Mesenchymal stem cell (in vitro differentiated cells and primary cell): Measurements from ENCODE around the gene EMP3.

Experiments used
- DNase-seq: peaks from one replicate; pipeline ENCODE4 v3.0.0-alpha.2; 2013
- H2AFZ ChIP-seq: one replicate; pipeline ENCODE4 v1.6.1; 2013; ENCODE audit warnings: low read depth, mild to moderate bottlenecking, control low read depth, inconsistent platforms, low read length, moderate library complexity
- H2AK5ac ChIP-seq: 2 replicates; pipeline ENCODE4 v1.6.1; 2013; ENCODE audit warnings: low read length, moderate library complexity, mild to moderate bottlenecking, inconsistent platforms; ENCODE audit not compliant: severe bottlenecking
- H2BK120ac ChIP-seq: one replicate; pipeline ENCODE4 v1.6.1; 2013; ENCODE audit warnings: low read depth, mild to moderate bottlenecking, inconsistent platforms, low read length, moderate library complexity
- H2BK12ac ChIP-seq, 2 experiments: one replicate each; pipeline ENCODE4 v1.6.1; 2013; ENCODE audit warnings: inconsistent platforms in 2 of 2, low read length in 2 of 2, mild to moderate bottlenecking in 2 of 2, moderate library complexity in 2 of 2, control low read depth in 1 of 2
- H2BK15ac ChIP-seq: one replicate; pipeline ENCODE4 v1.6.1; 2013; ENCODE audit warnings: mild to moderate bottlenecking, low read depth, inconsistent platforms; ENCODE audit not compliant: poor library complexity, severe bottlenecking
- H2BK5ac ChIP-seq: 2 replicates; pipeline ENCODE4 v1.6.1; 2013; ENCODE audit warnings: low read depth, mild to moderate bottlenecking, low read length, control low read depth, inconsistent platforms; ENCODE audit not compliant: poor library complexity, severe bottlenecking
- H3K14ac ChIP-seq, 2 experiments: one replicate each; pipeline ENCODE4 v1.6.1; 2013; ENCODE audit warnings: inconsistent platforms in 2 of 2, low read length in 2 of 2, control low read depth in 1 of 2, mild to moderate bottlenecking in 1 of 2, moderate library complexity in 1 of 2
- H3K18ac ChIP-seq, 2 experiments: one replicate each; pipeline ENCODE4 v1.6.1; 2013; ENCODE audit warnings: inconsistent platforms in 2 of 2, low read length in 2 of 2, control low read depth in 1 of 2, low read depth in 1 of 2, mild to moderate bottlenecking in 1 of 2
- H3K23ac ChIP-seq, 2 experiments: one replicate each; pipeline ENCODE4 v1.6.1; 2013; ENCODE audit warnings: inconsistent platforms in 2 of 2, low read length in 2 of 2, mild to moderate bottlenecking in 2 of 2, moderate library complexity in 2 of 2, control low read depth in 1 of 2
- H3K27ac ChIP-seq: 2 replicates; pipeline ENCODE4 v1.5.1; 2013; ENCODE audit warnings: mild to moderate bottlenecking, moderate library complexity, low read length, control low read depth, inconsistent platforms; ENCODE audit not compliant: poor library complexity, severe bottlenecking
- H3K27me3 ChIP-seq, 2 experiments: 2 replicates each; pipeline versions ENCODE4 v1.6.1 to v1.7.0; 2013; ENCODE audit warnings: low read length in 2 of 2, mild to moderate bottlenecking in 2 of 2, moderate library complexity in 2 of 2, control low read depth in 1 of 2, inconsistent platforms in 1 of 2; ENCODE audit not compliant: control insufficient read depth in 1 of 2, insufficient read depth in 1 of 2
- H3K36me3 ChIP-seq, 2 experiments: 2 replicates each; pipeline versions ENCODE4 v1.6.1 to v1.7.0; 2013; ENCODE audit warnings: low read length in 2 of 2, control low read depth in 1 of 2, inconsistent platforms in 1 of 2, low read depth in 1 of 2, mild to moderate bottlenecking in 1 of 2; ENCODE audit not compliant: insufficient read depth in 2 of 2, control insufficient read depth in 1 of 2
- H3K4ac ChIP-seq, 2 experiments: one replicate each; pipeline ENCODE4 v1.6.1; 2013; ENCODE audit warnings: inconsistent platforms in 2 of 2, low read length in 2 of 2, mild to moderate bottlenecking in 2 of 2, moderate library complexity in 2 of 2, control low read depth in 1 of 2, low read depth in 1 of 2
- H3K4me1 ChIP-seq: 2 replicates; pipeline ENCODE4 v1.6.1; 2013; ENCODE audit warnings: low read depth, low read length, control low read depth; ENCODE audit not compliant: control insufficient read depth, insufficient read depth
- H3K4me2 ChIP-seq: 2 replicates; pipeline ENCODE4 v1.6.1; 2013; ENCODE audit warnings: low read length, mild to moderate bottlenecking, inconsistent platforms; ENCODE audit not compliant: poor library complexity, severe bottlenecking
- H3K4me3 ChIP-seq, 2 experiments: 2 replicates each; pipeline versions ENCODE4 v1.5.1 to v1.7.0; 2013; ENCODE audit warnings: low read length in 2 of 2, mild to moderate bottlenecking in 2 of 2, control low read depth in 1 of 2, low read depth in 1 of 2; ENCODE audit not compliant: insufficient read depth in 1 of 2
- H3K79me1 ChIP-seq: replicated peaks from 2 replicates; pipeline ENCODE4 v1.6.1; 2013; ENCODE audit warnings: mild to moderate bottlenecking, control low read depth, low read length, inconsistent platforms; ENCODE audit not compliant: poor library complexity, severe bottlenecking
- H3K9ac ChIP-seq: 2 replicates; pipeline ENCODE4 v1.7.0; 2013; ENCODE audit warnings: mild to moderate bottlenecking, low read length, moderate library complexity
- H3K9me3 ChIP-seq: 2 replicates; pipeline ENCODE4 v1.7.0; 2013; ENCODE audit warnings: mild to moderate bottlenecking, low read length; ENCODE audit not compliant: control insufficient read depth
- H4K8ac ChIP-seq: one replicate; pipeline ENCODE4 v1.6.1; 2013; ENCODE audit warnings: inconsistent platforms, mild to moderate bottlenecking, low read length, moderate library complexity
- H4K91ac ChIP-seq: one replicate; pipeline ENCODE4 v1.6.1; 2013; ENCODE audit warnings: mild to moderate bottlenecking, low read length, inconsistent platforms
- WGBS: methylation state at CpG from one replicate; pipeline ENCODE4 v1.1.7; 2013; ENCODE audit warnings: mixed read lengths; 5-methylcytosine and 5-hydroxymethylcytosine counted together

The EMP3 gene

DNA sequence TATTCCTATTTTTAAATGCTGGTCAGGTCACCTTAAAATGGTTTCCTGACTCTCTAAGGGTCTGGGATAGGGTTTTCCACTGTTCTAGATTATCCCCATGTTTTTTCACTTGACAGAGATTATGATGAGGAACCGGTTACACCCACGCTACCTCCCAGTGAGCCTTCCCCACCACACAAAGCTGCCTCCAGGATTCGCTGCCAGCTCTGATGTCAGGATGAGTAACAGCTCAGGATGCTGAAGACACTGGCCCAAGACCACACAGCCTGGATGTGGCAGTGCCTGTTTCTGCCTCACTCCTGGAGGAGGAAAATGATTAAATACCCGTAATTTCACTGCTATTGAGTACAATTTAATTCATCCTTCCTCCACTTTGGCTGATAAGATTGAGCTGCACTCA is 32.6 kb upstream of the EMP3 start:
- H2BK120ac ChIP-seq = no peak overlapping the region
- H3K4me1 ChIP-seq = peaks cover 7% of the 10 kb centered on the region
- H3K18ac ChIP-seq = no peak overlapping the region
- 80% methylated on average over 4 of the region's 4 CpGs for WGBS
- no peak overlapping the region for H2AFZ ChIP-seq
- H4K91ac ChIP-seq = no peak overlapping the region
- no peak overlapping the region for H2BK12ac ChIP-seq
- no peak overlapping the region for H2AK5ac ChIP-seq
- no peak overlapping the region for H3K4ac ChIP-seq
- H3K9ac ChIP-seq = no peak overlapping the region
- no peak overlapping the region for H4K8ac ChIP-seq
- no peak overlapping the region for H2BK15ac ChIP-seq
- H3K27ac ChIP-seq = no peak overlapping the region
- H3K23ac ChIP-seq = no peak overlapping the region
- peak; percentile 38 for DNase-seq
- H3K4me2 ChIP-seq = no peak overlapping the region
- peaks cover 0 to 9% of the 10 kb centered on the region in 2 experiments for H3K27me3 ChIP-seq
- H3K9me3 ChIP-seq = no peaks in the 10 kb centered on the region
- no peaks in the 10 kb centered on the region for H3K36me3 ChIP-seq
- no peak overlapping the region for H3K4me3 ChIP-seq
- H3K79me1 ChIP-seq = no peaks in the 10 kb centered on the region
- no peak overlapping the region for H2BK5ac ChIP-seq
- no peak overlapping the region for H3K14ac ChIP-seq

GRCh38 chr19:48295458-48295857 is 29.9 kb upstream of the EMP3 start:
- Histone ChIP-seq H3K9ac (no peak overlapping the region), H2BK12ac (no peak overlapping the region), H4K91ac (no peak overlapping the region), H3K4me2 (no peak overlapping the region), H3K4me1 (peaks cover 4% of the 10 kb centered on the region), H2AK5ac (no peak overlapping the region), H3K36me3 (no peaks in the 10 kb centered on the region), H3K4ac (no peak overlapping the region), H3K9me3 (no peaks in the 10 kb centered on the region), H3K18ac (no peak overlapping the region), H4K8ac (no peak overlapping the region), H3K27me3 (peaks cover 0 to 9% of the 10 kb centered on the region in 2 experiments), H3K23ac (no peak overlapping the region), H2BK120ac (no peak overlapping the region), H3K79me1 (no peaks in the 10 kb centered on the region), H3K27ac (no peak overlapping the region), H3K14ac (no peak overlapping the region), H2BK5ac (no peak overlapping the region), H2BK15ac (no peak overlapping the region), H3K4me3 (no peak overlapping the region), H2AFZ (no peak overlapping the region)
- DNase-seq = no peak
- WGBS = 86% methylated on average over 10 of the region's 10 CpGs

DNA sequence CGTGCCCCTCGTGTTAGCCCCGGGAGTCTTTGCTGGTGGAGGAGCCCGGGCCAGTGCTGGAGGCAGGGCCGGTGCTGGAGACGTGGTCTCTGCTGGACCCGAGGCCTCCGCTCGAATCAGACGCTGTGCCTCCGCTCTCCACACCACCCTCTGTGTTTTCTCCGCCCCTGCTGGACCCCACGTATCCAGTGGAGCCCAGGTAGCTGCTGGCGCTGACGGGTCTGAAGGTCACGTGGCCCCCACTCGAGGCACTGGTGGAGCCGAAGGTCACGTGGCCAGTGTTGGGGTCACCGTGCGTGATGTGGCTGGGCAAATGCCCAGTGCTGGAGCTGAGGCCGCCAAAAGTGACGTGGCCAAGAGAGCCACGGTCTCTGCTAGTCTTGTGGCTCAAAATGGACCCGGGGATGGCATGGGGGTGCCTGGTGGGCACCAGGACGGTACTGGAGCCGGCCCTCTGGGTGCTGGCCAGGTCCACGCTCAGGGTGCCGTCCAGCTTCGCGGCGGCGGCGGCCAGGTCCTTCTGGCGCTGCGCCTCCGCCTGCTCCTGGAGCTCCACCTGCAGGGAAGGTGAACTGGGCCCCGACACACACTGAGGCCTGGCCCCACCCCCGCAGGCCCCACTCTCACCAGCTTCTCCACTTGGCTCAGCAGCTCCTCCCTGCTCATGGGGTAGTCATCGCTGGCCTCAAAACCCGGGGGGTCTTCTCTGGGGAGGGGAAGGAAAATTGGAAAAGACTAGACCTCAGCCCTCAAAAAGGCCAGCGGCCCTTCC is 28.2 kb upstream of the EMP3 start:
- no peak overlapping the region for H3K9ac ChIP-seq
- H2BK5ac ChIP-seq = no peak overlapping the region
- H3K4me2 ChIP-seq = no peak overlapping the region
- no peak overlapping the region for H3K14ac ChIP-seq
- no peaks in the 10 kb centered on the region for H3K79me1 ChIP-seq
- H2AFZ ChIP-seq = no peak overlapping the region
- peaks cover 7 to 21% of the 10 kb centered on the region in 2 experiments for H3K27me3 ChIP-seq
- no peak overlapping the region for H3K27ac ChIP-seq
- H2BK120ac ChIP-seq = no peak overlapping the region
- H2AK5ac ChIP-seq = no peak overlapping the region
- H3K9me3 ChIP-seq = peaks cover 2% of the 10 kb centered on the region
- H4K8ac ChIP-seq = no peak overlapping the region
- H4K91ac ChIP-seq = peak overlapping the region; percentile 46
- H3K4ac ChIP-seq = no peak overlapping the region
- WGBS = 92% methylated on average over 40 of the region's 42 CpGs
- no peaks in the 10 kb centered on the region for H3K4me1 ChIP-seq
- H3K23ac ChIP-seq = no peak overlapping the region
- no peak overlapping the region for H2BK15ac ChIP-seq
- H2BK12ac ChIP-seq = no peak overlapping the region
- H3K36me3 ChIP-seq = no peaks in the 10 kb centered on the region
- H3K4me3 ChIP-seq = no peak overlapping the region
- no peak for DNase-seq
- H3K18ac ChIP-seq = no peak overlapping the region

DNA sequence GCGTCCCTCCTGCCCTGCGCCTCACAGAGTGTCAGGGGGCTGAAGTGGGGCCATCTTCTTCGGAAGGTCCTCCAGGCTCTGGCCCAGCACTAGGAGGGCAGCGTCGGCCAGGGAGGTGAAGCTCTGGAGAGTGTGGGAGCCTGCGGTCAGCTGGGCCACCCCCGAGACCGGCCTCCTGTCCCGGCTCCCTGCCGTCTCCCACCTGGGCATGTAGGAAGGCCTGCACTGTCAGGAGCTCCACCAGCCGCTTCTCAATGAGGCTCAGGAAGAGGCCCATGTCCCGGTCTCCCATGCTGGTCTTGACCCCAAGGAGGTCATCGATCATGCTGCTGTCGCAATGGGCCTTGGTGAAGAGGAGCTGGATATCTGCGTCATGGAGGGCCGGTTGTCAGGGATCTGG is 27.4 kb upstream of the EMP3 start:
- Histone ChIP-seq H3K27ac (no peak overlapping the region), H3K4me2 (no peak overlapping the region), H2BK120ac (no peak overlapping the region), H3K9me3 (peaks cover 2% of the 10 kb centered on the region), H4K91ac (no peak overlapping the region), H3K4me3 (no peak overlapping the region), H3K18ac (no peak overlapping the region), H3K27me3 (peaks cover 15 to 29% of the 10 kb centered on the region in 2 experiments), H2AK5ac (no peak overlapping the region), H3K9ac (no peak overlapping the region), H2BK15ac (no peak overlapping the region), H3K14ac (no peak overlapping the region), H3K4me1 (no peaks in the 10 kb centered on the region), H3K36me3 (no peaks in the 10 kb centered on the region), H3K4ac (no peak overlapping the region), H2BK5ac (no peak overlapping the region), H3K23ac (no peak overlapping the region), H3K79me1 (no peaks in the 10 kb centered on the region), H4K8ac (no peak overlapping the region), H2BK12ac (no peak overlapping the region), H2AFZ (no peak overlapping the region)
- 91% methylated on average over 16 of the region's 16 CpGs for WGBS
- no peak for DNase-seq
